HUES6 (cell line): ENCODE results near the gene FANCG.

Experiments used
- H3K27ac ChIP-seq: 2 replicates; pipeline ENCODE4 v1.7.0; 2013; ENCODE audit warnings: low read depth, mild to moderate bottlenecking, low read length, inconsistent platforms
- H3K27me3 ChIP-seq: 2 replicates; pipeline ENCODE4 v1.6.1; 2013; ENCODE audit warnings: low read length; ENCODE audit not compliant: control insufficient read depth, insufficient read depth
- H3K36me3 ChIP-seq: 2 replicates; pipeline ENCODE4 v1.6.1; 2013; ENCODE audit warnings: low read length; ENCODE audit not compliant: control insufficient read depth, insufficient read depth
- H3K4me1 ChIP-seq: 2 replicates; pipeline ENCODE4 v1.6.1; 2013; ENCODE audit warnings: low read length; ENCODE audit not compliant: control insufficient read depth, insufficient read depth
- H3K4me3 ChIP-seq: 2 replicates; pipeline ENCODE4 v1.5.1; 2013; ENCODE audit warnings: low read depth, low read length
- H3K9ac ChIP-seq: one replicate; pipeline ENCODE4 v1.6.1; 2013; ENCODE audit warnings: mild to moderate bottlenecking, low read length
- H3K9me3 ChIP-seq: 2 replicates; pipeline ENCODE4 v1.6.1; 2013; ENCODE audit warnings: low read depth, low read length; ENCODE audit not compliant: control insufficient read depth, insufficient read depth

FANCG gene

GRCh38 chr9:35033101-35033500, 46.6 kb downstream of the FANCG start:
- no peaks in the 10 kb centered on the region for H3K27me3 ChIP-seq
- H3K9me3 ChIP-seq: peaks cover 25% of the 10 kb centered on the region
- no peak overlapping the region for H3K27ac ChIP-seq
- no peak overlapping the region for H3K4me3 ChIP-seq
- H3K9ac ChIP-seq: no peak overlapping the region
- peaks cover 11% of the 10 kb centered on the region; the same call in 1 of the 2 replicates for H3K36me3 ChIP-seq
- H3K4me1 ChIP-seq: no peaks in the 10 kb centered on the region

GRCh38 chr9:35029852-35030251, 49.9 kb downstream of the FANCG start:
- Histone ChIP-seq H3K27ac (no peak overlapping the region), H3K9me3 (peaks cover 27% of the 10 kb centered on the region), H3K9ac (no peak overlapping the region), H3K27me3 (no peaks in the 10 kb centered on the region), H3K4me3 (no peak overlapping the region), H3K4me1 (peaks cover 18% of the 10 kb centered on the region), H3K36me3 (peaks cover 11% of the 10 kb centered on the region; the same call in 1 of the 2 replicates)

GRCh38 chr9:35029241-35029640, 50.5 kb downstream of the FANCG start:
- Histone ChIP-seq H3K4me3 (no peak overlapping the region), H3K36me3 (peaks cover 11% of the 10 kb centered on the region; the same call in 1 of the 2 replicates), H3K27me3 (no peaks in the 10 kb centered on the region), H3K9me3 (peaks cover 29% of the 10 kb centered on the region), H3K4me1 (peaks cover 18% of the 10 kb centered on the region), H3K9ac (no peak overlapping the region), H3K27ac (no peak overlapping the region)

- no peak overlapping the region for H3K4me3 ChIP-seq
- H3K27ac ChIP-seq: no peak overlapping the region
- peaks cover 11% of the 10 kb centered on the region; the same call in 1 of the 2 replicates for H3K36me3 ChIP-seq
- no peak overlapping the region for H3K9ac ChIP-seq
- H3K9me3 ChIP-seq: peaks cover 35% of the 10 kb centered on the region
- H3K4me1 ChIP-seq: peaks cover 18% of the 10 kb centered on the region
- H3K27me3 ChIP-seq: no peaks in the 10 kb centered on the region
Observed at GRCh38 chr9:35028341-35028740, 51.4 kb downstream of the FANCG start.

- Histone ChIP-seq H3K9me3 (peaks cover 35% of the 10 kb centered on the region), H3K9ac (no peak overlapping the region), H3K4me1 (peaks cover 18% of the 10 kb centered on the region), H3K27me3 (no peaks in the 10 kb centered on the region), H3K27ac (peak overlapping the region; percentile 66; the same call in 1 of the 2 replicates), H3K4me3 (no peak overlapping the region), H3K36me3 (peaks cover 11% of the 10 kb centered on the region; the same call in 1 of the 2 replicates)
Observed at GRCh38 chr9:35027860-35028259, 51.9 kb downstream of the FANCG start.

GRCh38 chr9:35027374-35027773, 52.4 kb downstream of the FANCG start:
- H3K27me3 ChIP-seq: no peaks in the 10 kb centered on the region
- peaks cover 18% of the 10 kb centered on the region for H3K4me1 ChIP-seq
- peak overlapping the region; percentile 66; the same call in 1 of the 2 replicates for H3K27ac ChIP-seq
- no peak overlapping the region for H3K4me3 ChIP-seq
- H3K36me3 ChIP-seq: peaks cover 11% of the 10 kb centered on the region; the same call in 1 of the 2 replicates
- H3K9me3 ChIP-seq: peaks cover 35% of the 10 kb centered on the region
- no peak overlapping the region for H3K9ac ChIP-seq

GRCh38 chr9:35026671-35027070, 53.1 kb downstream of the FANCG start:
- no peak overlapping the region for H3K9ac ChIP-seq
- no peak overlapping the region for H3K4me3 ChIP-seq
- H3K27ac ChIP-seq: peak overlapping the region; percentile 66
- H3K4me1 ChIP-seq: peaks cover 18% of the 10 kb centered on the region
- H3K27me3 ChIP-seq: no peaks in the 10 kb centered on the region
- H3K36me3 ChIP-seq: peaks cover 11% of the 10 kb centered on the region; the same call in 1 of the 2 replicates
- H3K9me3 ChIP-seq: peaks cover 35% of the 10 kb centered on the region
